HG02852 (cell line): Measurements from ENCODE around the gene SPATA31A6.
"Not testable (repeated sequence)": the region's sequence is repeated elsewhere in the genome, so short reads cannot be mapped to it uniquely, and the experiment has no call there.

Experiments
- ATAC-seq: cut with Tn5 transposase; IDR thresholded peaks from one replicate; pipeline ENCODE4 v1.9.1; 2021; ENCODE audit warnings: mild to moderate bottlenecking, moderate library complexity; ENCODE audit not compliant: unreplicated experiment

The SPATA31A6 gene

DNA sequence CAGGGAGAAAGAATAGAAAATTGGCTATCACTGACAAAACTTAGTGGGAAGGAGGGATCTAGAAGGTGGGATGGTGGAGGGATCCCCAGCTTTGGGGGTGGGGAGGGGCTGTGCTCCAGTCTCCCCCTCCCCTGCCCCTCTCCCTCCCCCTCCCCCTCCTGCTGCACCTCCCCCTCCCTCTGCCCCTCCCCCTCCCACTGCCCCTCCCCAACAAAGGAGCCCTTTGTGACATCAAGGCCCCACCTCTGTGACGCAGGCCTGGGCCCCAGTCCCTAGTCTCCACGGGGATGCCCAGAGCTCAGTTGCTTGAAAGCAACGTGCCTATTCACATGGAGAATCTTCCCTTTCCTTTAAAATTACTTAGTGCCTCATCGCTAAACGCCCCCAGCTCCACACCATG lies at the start of gene SPATA31A6:
Gene SPATA31A6 (plus strand): TSS at position 301 of the 400 bp plus-strand sequence. CDS start 29 bp downstream, at position 330.
- ATAC-seq, result not testable (repeated sequence)

DNA sequence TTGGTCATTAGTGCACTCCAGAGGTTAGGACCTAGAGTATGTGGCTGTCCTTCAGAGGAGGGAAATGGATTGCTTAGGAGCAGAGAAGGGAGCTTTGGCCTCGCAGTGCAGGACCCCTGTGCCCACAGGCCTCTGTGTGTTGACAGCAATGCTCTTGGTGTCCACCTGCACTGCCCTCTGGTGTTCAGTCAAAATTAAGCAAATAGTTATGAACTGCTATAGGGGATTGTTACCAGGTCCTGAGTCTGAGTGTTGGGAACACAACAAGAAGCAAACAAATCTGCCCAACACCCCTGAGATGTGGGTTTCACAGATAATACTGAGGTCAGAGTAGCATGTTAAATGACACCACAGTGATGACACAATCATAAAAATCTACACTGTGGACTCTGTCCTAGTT lies 23.2 kb upstream of the SPATA31A6 start:
- ATAC-seq, result not testable (repeated sequence)

DNA sequence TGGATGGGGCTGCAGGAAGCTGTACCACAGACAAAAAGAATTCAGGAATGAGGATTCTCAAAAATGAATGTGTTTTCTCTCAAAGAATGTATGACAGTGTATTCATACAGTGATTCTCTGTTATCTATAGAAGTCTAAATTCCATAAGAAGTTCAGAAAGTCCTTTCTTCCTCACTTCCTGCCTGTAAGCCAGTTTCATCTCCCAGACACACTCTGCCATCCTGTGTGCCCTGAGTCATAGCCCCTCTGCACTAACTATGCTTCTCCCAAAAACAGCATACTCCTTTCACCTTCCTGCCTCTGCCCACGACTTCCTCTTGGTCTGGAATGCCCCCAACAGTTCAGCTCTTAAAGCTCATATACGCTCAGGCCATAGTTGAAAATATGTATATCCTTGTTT lies 36.4 kb downstream of the SPATA31A6 start:
- not testable (repeated sequence) for ATAC-seq

DNA sequence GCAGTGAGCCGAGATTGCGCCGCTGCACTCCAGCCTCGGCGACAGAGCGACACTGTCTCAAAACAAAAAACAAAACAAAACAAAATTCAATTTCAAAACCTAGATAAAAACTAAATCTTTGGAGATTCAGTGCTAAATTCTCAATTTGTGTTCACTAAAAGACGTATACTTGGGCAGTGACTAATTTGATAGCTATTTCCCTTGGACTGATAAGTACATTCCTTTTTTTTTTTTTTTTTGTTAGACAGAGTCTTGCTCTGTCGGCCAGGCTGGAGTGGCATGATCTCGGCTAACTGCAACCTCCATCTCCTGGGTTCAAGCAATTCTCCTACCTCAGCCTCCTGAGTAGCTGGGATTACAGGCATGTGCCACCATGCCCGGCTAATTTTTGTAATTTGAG lies 39.8 kb downstream of the SPATA31A6 start:
- ATAC-seq, result not testable (repeated sequence)

DNA sequence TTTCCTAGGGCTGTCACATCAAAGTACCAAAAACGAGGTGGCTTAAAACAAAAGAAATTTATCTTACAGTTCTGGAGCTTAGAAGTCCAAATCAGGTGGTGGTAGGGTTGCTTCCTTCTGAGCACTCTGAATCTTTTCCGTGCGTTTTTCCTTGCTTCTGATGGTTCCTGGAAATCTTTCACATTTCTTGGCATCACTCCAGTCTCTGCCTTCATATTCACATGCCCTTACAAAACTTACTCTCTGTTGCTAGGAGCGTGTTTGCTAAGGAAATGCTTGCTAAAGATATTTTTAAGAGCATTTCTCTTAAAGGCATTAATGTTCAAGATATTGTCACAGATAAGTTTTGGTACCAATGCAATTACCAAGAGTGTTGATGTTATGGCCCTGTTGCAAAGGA lies 49.6 kb downstream of the SPATA31A6 start:
- not testable (repeated sequence) for ATAC-seq

DNA sequence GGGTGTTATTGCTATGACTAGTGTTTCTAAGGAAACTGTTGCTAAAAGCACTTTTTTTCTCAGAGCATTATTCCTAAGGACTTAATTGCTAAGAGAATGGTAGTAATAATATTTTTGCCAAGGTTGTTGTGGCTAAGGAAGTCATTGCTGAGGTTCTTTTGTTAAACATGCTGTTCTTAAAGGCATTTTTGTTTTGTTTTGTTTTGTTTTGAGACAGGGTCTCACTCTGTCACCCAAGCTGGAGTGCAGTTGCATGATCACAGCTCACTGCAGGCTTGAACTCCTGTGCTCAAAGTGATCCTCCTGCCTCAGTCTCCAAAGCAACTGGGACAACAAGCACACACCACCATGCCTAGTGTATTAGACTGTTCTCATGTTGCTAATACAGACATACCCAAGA lies 51.2 kb downstream of the SPATA31A6 start:
- not testable (repeated sequence) for ATAC-seq

DNA sequence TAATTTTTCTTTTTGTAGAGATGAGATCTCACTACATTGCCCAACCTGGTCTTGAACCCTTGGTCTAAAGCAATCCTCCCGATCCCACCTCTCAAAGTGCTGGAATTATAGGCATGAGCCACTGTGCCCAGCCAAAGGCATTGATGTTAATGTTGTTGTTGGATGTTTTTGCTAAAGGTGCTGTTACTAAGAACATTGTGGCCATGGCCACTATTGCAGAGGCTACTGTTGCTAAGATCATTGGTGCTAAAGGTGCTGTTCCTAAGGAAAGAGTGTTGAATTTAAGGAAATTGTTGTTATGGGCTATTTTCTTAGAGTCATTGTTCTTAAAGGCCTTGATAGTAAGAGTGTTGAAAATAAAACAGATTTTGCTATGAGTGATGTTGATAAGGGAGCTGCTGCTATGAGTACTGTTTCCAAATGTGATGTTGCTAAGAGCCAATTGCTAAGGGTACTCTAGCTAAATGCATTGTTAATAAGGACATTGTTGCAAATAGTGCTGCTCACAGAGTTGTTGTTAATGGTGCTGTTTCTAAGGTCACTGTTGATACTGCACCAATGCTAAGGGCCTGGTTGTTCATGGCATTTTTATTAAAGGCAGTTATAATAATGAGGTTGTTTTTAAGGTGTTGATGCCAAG lies 52.0 kb downstream of the SPATA31A6 start:
- ATAC-seq, result not testable (repeated sequence)

DNA sequence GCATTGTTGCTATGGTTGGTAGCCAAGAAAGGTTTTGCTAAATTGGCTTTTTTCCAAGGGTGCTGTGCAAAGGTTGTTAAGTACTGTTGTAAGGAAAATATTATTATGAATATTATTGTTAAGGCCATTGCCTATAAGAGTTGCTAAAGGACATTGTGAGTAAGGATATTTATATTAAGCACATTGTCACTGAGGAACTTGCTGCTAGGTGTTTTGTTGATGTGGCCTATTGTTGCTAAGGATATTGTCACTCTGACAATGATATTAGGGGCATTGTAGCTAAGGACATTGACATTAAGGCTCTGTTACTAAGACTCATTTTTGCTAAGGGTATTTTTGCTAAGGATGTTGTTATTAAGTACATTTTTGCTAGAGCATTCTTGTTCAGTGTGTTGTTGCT lies 52.6 kb downstream of the SPATA31A6 start:
- not testable (repeated sequence) for ATAC-seq

DNA sequence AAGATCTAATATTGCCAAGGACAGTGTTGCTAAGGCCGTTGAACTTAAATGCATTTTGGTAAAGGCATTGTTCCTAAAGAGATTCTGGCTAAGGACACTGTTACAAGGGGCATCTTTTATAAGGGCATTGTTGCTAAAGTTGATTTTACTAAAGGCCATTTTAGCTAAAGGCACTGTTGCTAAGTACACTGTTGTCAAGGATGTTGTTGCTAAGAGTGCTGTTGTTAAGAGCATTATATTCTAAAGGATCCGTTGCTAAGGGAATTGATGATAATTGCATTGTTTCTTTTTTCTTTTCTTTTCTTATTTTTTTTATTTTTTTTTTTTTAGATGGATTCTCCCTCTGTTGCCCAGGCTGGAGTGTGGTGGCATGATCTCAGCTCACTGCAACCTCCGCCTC lies 53.9 kb downstream of the SPATA31A6 start:
- ATAC-seq, result not testable (repeated sequence)

DNA sequence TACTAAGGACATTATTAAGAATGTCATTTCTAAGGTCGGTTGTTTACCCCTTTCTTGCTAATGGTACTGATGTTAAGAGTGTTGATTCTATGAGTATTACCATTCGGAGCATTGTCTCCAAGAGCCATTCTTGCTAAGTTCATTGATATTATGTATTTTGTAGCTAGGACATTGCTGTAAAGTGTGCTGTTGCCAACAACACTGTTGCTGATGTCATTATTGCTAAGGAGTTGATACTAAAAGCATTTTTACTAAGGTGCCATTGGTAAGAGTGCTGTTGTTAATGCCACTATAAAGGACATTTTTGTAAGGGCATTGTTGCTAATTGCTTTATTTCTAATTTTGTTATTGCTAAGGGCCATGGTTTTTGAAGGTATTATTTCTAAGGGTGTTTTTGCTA lies 55.4 kb downstream of the SPATA31A6 start:
- not testable (repeated sequence) for ATAC-seq
